ENCODE measurements around the gene SLC39A7. TPM values are rescaled to one million over a fixed set of nuclear protein-coding genes. Genes with fewer than 3 reads are reported as not detected.
A peak's percentile ranks its signal among the peaks of the same experiment; 100 is the strongest.

Gene SLC39A7
- total RNA-seq, 1 experiment from 2014 or later: 130 TPM

GRCh38 chr6:33197431-33198048, 3.1 kb upstream of the SLC39A7 start:
- ChIA-PET CTCF (interaction anchor here (0.7 to 1.9 kb wide), 7 partner anchors 11 to 102 kb away, joined by 3 to 9 read pairs (median 4); partner anchors contain the start of gene RING1), POLR2A (interaction anchor here (1.0 to 2.2 kb wide), 2 partner anchors 8 to 51 kb away, joined by 3 to 7 read pairs; no protein-coding TSS in a partner anchor), RAD21 (ENCODE audit: low non-redundant PET in 1 of 2, low total read pairs in 2 of 2, uncharacterized antibody in 2 of 2, unreplicated experiment in 2 of 2) (interaction anchor here (0.6 to 0.8 kb wide), 2 partner anchors 51 to 235 kb away, joined by 3 to 4 read pairs; no protein-coding TSS in a partner anchor)
- H3K79me2 ChIP-seq (ENCODE audit: insufficient read depth, low read length): peaks cover 51% of the 10 kb centered on the region
- no peaks in the 10 kb centered on the region for H4K20me1 ChIP-seq (ENCODE audit: insufficient read depth)
- no TSS peak for BruUV-seq (replicated peaks)
- peak; percentile 45 for TF ChIP-seq POLR2AphosphoS5 (IDR thresholded peaks at IDR 0.05; ENCODE audit: low read depth, low read length)
- TF ChIP-seq TCF7L2 (IDR thresholded peaks at IDR 0.05; ENCODE audit: borderline replicate concordance, extremely low read depth, insufficient read depth, insufficient read length): peak; percentile 52
- TF ChIP-seq, protein P1, sequence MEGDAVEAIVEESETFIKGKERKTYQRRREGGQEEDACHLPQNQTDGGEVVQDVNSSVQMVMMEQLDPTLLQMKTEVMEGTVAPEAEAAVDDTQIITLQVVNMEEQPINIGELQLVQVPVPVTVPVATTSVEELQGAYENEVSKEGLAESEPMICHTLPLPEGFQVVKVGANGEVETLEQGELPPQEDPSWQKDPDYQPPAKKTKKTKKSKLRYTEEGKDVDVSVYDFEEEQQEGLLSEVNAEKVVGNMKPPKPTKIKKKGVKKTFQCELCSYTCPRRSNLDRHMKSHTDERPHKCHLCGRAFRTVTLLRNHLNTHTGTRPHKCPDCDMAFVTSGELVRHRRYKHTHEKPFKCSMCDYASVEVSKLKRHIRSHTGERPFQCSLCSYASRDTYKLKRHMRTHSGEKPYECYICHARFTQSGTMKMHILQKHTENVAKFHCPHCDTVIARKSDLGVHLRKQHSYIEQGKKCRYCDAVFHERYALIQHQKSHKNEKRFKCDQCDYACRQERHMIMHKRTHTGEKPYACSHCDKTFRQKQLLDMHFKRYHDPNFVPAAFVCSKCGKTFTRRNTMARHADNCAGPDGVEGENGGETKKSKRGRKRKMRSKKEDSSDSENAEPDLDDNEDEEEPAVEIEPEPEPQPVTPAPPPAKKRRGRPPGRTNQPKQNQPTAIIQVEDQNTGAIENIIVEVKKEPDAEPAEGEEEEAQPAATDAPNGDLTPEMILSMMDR (IDR thresholded peaks at IDR 0.05 in 2 of 3, conservative IDR thresholded peaks at IDR 0.05 in 1 of 3; ENCODE audit: borderline replicate concordance in 1 of 3, insufficient read depth in 1 of 3, low read depth in 2 of 3, low read length in 2 of 3): peak in 2 of 3 experiments; percentile 77 to 83; a peak in 4 of 6 replicates
- no peak for TF ChIP-seq RAD21 (IDR thresholded peaks at IDR 0.05; ENCODE audit: low read depth)
- intact Hi-C loops (cut with micrococcal nuclease): loop anchor here (1.0 kb wide), 1 partner anchor 36 kb away; no protein-coding TSS in a partner anchor
- H3K9me2 ChIP-seq (ENCODE audit: insufficient read depth): no peaks in the 10 kb centered on the region
- H3K4me1 ChIP-seq (ENCODE audit: control insufficient read depth in 1 of 2, insufficient read depth in 2 of 2, low read length in 2 of 2): peaks cover 26 to 40% of the 10 kb centered on the region in 2 experiments
- no peaks in the 10 kb centered on the region for H3K9me3 ChIP-seq (ENCODE audit: control insufficient read depth in 1 of 2, insufficient read depth in 1 of 2, low read depth in 1 of 2, low read length in 2 of 2)
- no peak overlapping the region for H3K9ac ChIP-seq (ENCODE audit: low read length)
- H3K36me3 ChIP-seq (ENCODE audit: control insufficient read depth in 1 of 2, insufficient read depth in 2 of 2, low read length in 2 of 2): peaks cover 27 to 41% of the 10 kb centered on the region in 2 experiments; a peak in 3 of 4 replicates
- no peak overlapping the region for H3K4me3 ChIP-seq (replicated peaks in 1 of 2; ENCODE audit: low read depth in 1 of 2, low read length in 2 of 2)
- peak overlapping the region; percentile 96; the same call in 1 of the 2 replicates for H3K4me2 ChIP-seq (ENCODE audit: low read length)
- no peaks in the 10 kb centered on the region for H3K27me3 ChIP-seq (ENCODE audit: insufficient read depth, low read length)
- ATAC-seq (peak; percentile 65), DNase-seq (ENCODE audit: low read depth, low spot score) (peak; percentile 66)
- no peak overlapping the region for H2AFZ ChIP-seq (ENCODE audit: low read depth, low read length, poor library complexity, severe bottlenecking)
- H3K27ac ChIP-seq (ENCODE audit: low read depth, low read length): peak overlapping the region; percentile 34
